ENCODE results near the gene TGDS. TPM values are rescaled to one million over a fixed set of nuclear protein-coding genes. Genes with fewer than 3 reads are reported as not detected.

Gene TGDS
- total RNA-seq, 2 experiments from 2014 or later: 23.4 to 24.2 TPM

GRCh38 chr13:94601446-94602431 is 5.8 kb upstream of the TGDS start, which contains the start of gene GPR180:
GPR180 (plus strand) TSS chr13:94601857; CDS start chr13:94601928, 71 bp downstream.
- DNase-seq (peak; percentile 95), ATAC-seq (peak; percentile 100)
- Mint-ChIP-seq H3K4me3 (peak within 1 kb of the TSS; percentile 89), H3K27me3 (no peaks in the 10 kb centered on the region), H3K4me1 (peaks cover 31% of the 10 kb centered on the region), H3K27ac (peak within 1 kb of the TSS; percentile 77), H3K9me3 (ENCODE audit: low read depth) (peaks cover 4% of the 10 kb centered on the region), H3K36me3 (ENCODE audit: low read depth) (peaks cover 18% of the 10 kb centered on the region)
- CTCF ChIA-PET: interaction anchor here (2.0 to 5.8 kb wide), 2 partner anchors 15 to 19 kb away, joined by 6 to 48 read pairs; no protein-coding TSS in a partner anchor
- intact Hi-C loops (cut with DNase I, micrococcal nuclease): loop anchor here (1.0 to 10.0 kb wide), 7 partner anchors 52 to 1076 kb away; partner anchors contain the start of genes DNAJC3 (in 2 of the 2) and ABCC4 (in 1 of the 2)
- POLR2A ChIA-PET: interaction anchor here (0.6 kb wide), 1 partner anchor 15 kb away, joined by 3 read pairs; no protein-coding TSS in a partner anchor

GRCh38 chr13:94599877-94600276 is 3.9 kb upstream of the TGDS start:
- Mint-ChIP-seq H3K4me3 (no peak overlapping the region), H3K27ac (no peak overlapping the region), H3K27me3 (no peaks in the 10 kb centered on the region), H3K36me3 (ENCODE audit: low read depth) (peaks cover 13% of the 10 kb centered on the region), H3K9me3 (ENCODE audit: low read depth) (peaks cover 4% of the 10 kb centered on the region), H3K4me1 (peaks cover 28% of the 10 kb centered on the region)
- ATAC-seq: no peak
- CTCF ChIA-PET: interaction anchor here (0.6 kb wide), 1 partner anchor 14 kb away, joined by 4 read pairs; no protein-coding TSS in a partner anchor
- intact Hi-C loops (cut with DNase I, micrococcal nuclease): loop anchor here (2.0 to 10.0 kb wide), 5 partner anchors 183 to 1077 kb away; partner anchors contain the start of genes DNAJC3 (in 2 of the 2) and ABCC4 (in 1 of the 2)
- DNase-seq: no peak
- POLR2A ChIA-PET: interaction anchor here (0.6 kb wide), 1 partner anchor 51 kb away, joined by 3 read pairs; no protein-coding TSS in a partner anchor

DNA sequence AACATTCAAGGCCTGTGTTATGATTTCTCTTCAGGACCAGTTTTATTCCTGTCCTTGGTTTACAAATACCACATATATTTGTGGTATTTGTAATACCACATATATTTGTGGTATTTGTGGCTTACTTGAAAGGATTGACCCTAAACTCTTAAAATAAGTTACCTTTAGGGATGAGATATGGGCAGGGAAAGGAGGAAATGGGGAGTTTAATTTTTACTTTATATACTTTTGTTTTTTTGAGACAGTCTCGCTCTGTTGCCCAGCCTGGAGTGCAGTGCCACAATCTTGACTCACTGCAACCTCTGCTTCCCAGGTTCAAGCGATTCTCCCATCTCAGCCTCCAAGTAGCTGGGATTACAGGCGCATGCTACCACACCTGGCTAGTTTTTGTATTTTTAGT is 2.3 kb upstream of the TGDS start:
- Mint-ChIP-seq H3K4me1 (peaks cover 38% of the 10 kb centered on the region), H3K36me3 (ENCODE audit: low read depth) (peaks cover 22% of the 10 kb centered on the region), H3K9me3 (ENCODE audit: low read depth) (peaks cover 4% of the 10 kb centered on the region), H3K27me3 (no peaks in the 10 kb centered on the region), H3K27ac (no peak overlapping the region), H3K4me3 (no peak overlapping the region)
- no peak for DNase-seq
- ATAC-seq: no peak
- POLR2A ChIA-PET: no interaction called here
- intact Hi-C loops (cut with DNase I, micrococcal nuclease): no loop called here
- CTCF ChIA-PET: no interaction called here

DNA sequence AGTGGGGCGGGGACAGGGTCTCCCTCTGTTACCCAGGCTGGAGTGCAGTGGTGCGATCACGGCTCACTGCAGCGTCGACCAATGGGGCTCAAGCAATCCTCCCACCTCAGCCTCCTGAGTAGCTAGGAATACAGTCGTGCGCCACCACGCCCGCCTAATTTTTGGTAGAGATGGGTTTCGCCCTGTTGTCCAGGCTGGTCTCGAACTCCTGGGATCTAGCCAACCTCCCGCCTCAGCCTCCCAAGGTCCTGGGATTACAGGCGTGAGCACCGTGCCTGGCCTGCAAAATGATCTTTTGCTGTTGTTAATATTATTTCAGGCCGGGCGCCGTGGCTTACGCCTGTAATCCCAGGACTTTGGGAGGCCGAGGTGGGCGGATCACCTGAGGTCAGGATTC is 621 bp upstream of the TGDS start:
- peaks cover 27% of the 10 kb centered on the region for H3K36me3 Mint-ChIP-seq (ENCODE audit: low read depth)
- ChIA-PET POLR2A (interaction anchor here (0.9 to 1.1 kb wide), 2 partner anchors 47 to 178 kb away, joined by 4 to 8 read pairs; no protein-coding TSS in a partner anchor), CTCF (interaction anchor here (0.7 to 1.2 kb wide), 6 partner anchors 19 to 162 kb away, joined by 3 to 6 read pairs (median 4); no protein-coding TSS in a partner anchor)
- peak; percentile 19 for DNase-seq
- no peak for ATAC-seq
- H3K4me3 Mint-ChIP-seq: peak overlapping the region; percentile 88
- intact Hi-C loops (cut with DNase I, micrococcal nuclease): loop anchor here (1.0 kb wide), 1 partner anchor 47 kb away; no protein-coding TSS in a partner anchor
- H3K9me3 Mint-ChIP-seq (ENCODE audit: low read depth): peaks cover 4% of the 10 kb centered on the region
- peaks cover 38% of the 10 kb centered on the region for H3K4me1 Mint-ChIP-seq
- peak overlapping the region; percentile 96 for H3K27ac Mint-ChIP-seq
- H3K27me3 Mint-ChIP-seq: no peaks in the 10 kb centered on the region

- H3K9me3 Mint-ChIP-seq (ENCODE audit: low read depth): no peaks in the 10 kb centered on the region
- DNase-seq (peak; percentile 51), ATAC-seq (peak; percentile 63)
- H3K4me3 Mint-ChIP-seq: peak overlapping the region; percentile 88
- H3K27ac Mint-ChIP-seq: peak overlapping the region; percentile 96
- H3K36me3 Mint-ChIP-seq (ENCODE audit: low read depth): peaks cover 30% of the 10 kb centered on the region
- no peaks in the 10 kb centered on the region for H3K27me3 Mint-ChIP-seq
- CTCF ChIA-PET: interaction anchor here (0.7 to 1.2 kb wide), 7 partner anchors 21 to 163 kb away, joined by 3 to 6 read pairs (median 4); no protein-coding TSS in a partner anchor
- intact Hi-C loops (cut with DNase I, micrococcal nuclease): no loop called here
- peaks cover 40% of the 10 kb centered on the region for H3K4me1 Mint-ChIP-seq
- POLR2A ChIA-PET: interaction anchor here (0.6 to 1.1 kb wide), 3 partner anchors 9 to 177 kb away, joined by 4 to 9 read pairs (median 8); no protein-coding TSS in a partner anchor
Measured at GRCh38 chr13:94595001-94595949, 677 bp downstream of the TGDS start.

DNA sequence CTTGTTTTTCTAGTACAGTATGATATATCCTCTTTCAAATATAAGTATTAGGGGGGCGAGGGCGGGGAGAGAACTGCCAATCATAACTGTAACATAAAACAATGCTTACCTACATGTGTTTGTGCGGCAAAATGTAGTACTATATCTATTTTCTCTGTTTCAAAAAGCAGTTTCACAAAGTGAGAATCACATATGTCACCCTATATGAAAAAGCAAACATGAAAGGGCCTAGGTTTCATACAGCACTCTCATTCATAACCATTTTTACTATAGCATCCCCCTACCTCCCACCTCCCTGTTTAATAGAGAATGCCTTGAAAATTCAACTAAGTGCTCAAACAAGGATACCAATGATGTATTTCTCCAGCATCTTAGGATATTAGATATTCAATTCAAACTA is 5.2 kb downstream of the TGDS start:
- intact Hi-C loops (cut with DNase I, micrococcal nuclease): no loop called here
- POLR2A ChIA-PET: no interaction called here
- no peak overlapping the region for H3K4me3 Mint-ChIP-seq

GRCh38 chr13:94588541-94588940 is 7.4 kb downstream of the TGDS start:
- H3K4me1 Mint-ChIP-seq: peaks cover 41% of the 10 kb centered on the region
- no peaks in the 10 kb centered on the region for H3K9me3 Mint-ChIP-seq (ENCODE audit: low read depth)
- intact Hi-C loops (cut with DNase I, micrococcal nuclease): no loop called here
- ATAC-seq (no peak), DNase-seq (no peak)
- POLR2A ChIA-PET: no interaction called here
- no peak overlapping the region for H3K27ac Mint-ChIP-seq
- CTCF ChIA-PET: interaction anchor here (0.6 to 0.7 kb wide), 2 partner anchors 46 to 363 kb away, joined by 4 read pairs; no protein-coding TSS in a partner anchor
- H3K27me3 Mint-ChIP-seq: no peaks in the 10 kb centered on the region
- peaks cover 50% of the 10 kb centered on the region for H3K36me3 Mint-ChIP-seq (ENCODE audit: low read depth)
- no peak overlapping the region for H3K4me3 Mint-ChIP-seq

More for the DNA sequence above, 5.2 kb downstream of the TGDS start:
- CTCF ChIA-PET: interaction anchor here (2.2 kb wide), 1 partner anchor 27 kb away, joined by 6 read pairs; no protein-coding TSS in a partner anchor
- peaks cover 51% of the 10 kb centered on the region for H3K36me3 Mint-ChIP-seq (ENCODE audit: low read depth)
- peaks cover 50% of the 10 kb centered on the region for H3K4me1 Mint-ChIP-seq
- DNase-seq: peak; percentile 17
- H3K27ac Mint-ChIP-seq: no peak overlapping the region
- ATAC-seq: peak; percentile 57
- H3K9me3 Mint-ChIP-seq (ENCODE audit: low read depth): no peaks in the 10 kb centered on the region
- H3K27me3 Mint-ChIP-seq: no peaks in the 10 kb centered on the region

- Mint-ChIP-seq H3K4me3 (no peak overlapping the region), H3K9me3 (ENCODE audit: low read depth) (no peaks in the 10 kb centered on the region), H3K4me1 (peaks cover 33% of the 10 kb centered on the region), H3K27me3 (no peaks in the 10 kb centered on the region), H3K27ac (no peak overlapping the region), H3K36me3 (ENCODE audit: low read depth) (peaks cover 56% of the 10 kb centered on the region)
- ATAC-seq (no peak), DNase-seq (no peak)
- intact Hi-C loops (cut with DNase I, micrococcal nuclease): no loop called here
- CTCF ChIA-PET: interaction anchor here (0.6 to 1.6 kb wide), 4 partner anchors 14 to 290 kb away, joined by 3 to 4 read pairs (median 3); no protein-coding TSS in a partner anchor
- POLR2A ChIA-PET: no interaction called here
Measured at GRCh38 chr13:94586371-94586770, 9.6 kb downstream of the TGDS start.

DNA sequence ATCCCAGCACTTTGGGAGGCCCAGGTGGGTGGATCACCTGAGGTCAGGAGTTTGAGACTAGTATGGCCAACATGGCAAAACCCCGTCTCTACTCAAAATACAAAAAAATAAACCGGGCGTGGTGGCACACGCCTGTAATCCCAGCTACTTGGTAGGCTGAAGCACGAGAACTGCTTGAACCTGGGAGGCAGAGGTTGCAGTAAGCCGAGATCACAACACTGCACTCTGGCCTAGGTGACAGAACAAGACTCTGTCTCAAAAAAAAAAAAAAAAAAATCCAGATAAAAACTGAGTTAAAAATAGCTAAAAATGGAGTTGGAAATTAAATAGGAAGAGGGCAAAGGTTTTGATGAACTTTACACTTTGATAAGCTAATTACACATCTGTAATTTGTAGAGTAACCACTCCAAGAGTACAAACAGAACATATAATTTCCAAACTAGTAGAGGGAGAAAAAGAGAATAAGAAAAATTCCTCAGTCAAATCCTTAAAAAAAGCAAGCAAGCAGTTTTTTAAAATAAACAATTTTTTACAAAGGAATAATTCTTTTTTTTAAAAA is 10.3 kb downstream of the TGDS start:
- CTCF ChIA-PET: interaction anchor here (0.7 kb wide), 2 partner anchors 14 to 32 kb away, joined by 3 to 4 read pairs; no protein-coding TSS in a partner anchor
- no peak overlapping the region for H3K27ac Mint-ChIP-seq
- DNase-seq (no peak), ATAC-seq (no peak)
- H3K4me3 Mint-ChIP-seq: no peak overlapping the region
- POLR2A ChIA-PET: no interaction called here
- no peaks in the 10 kb centered on the region for H3K27me3 Mint-ChIP-seq
- peaks cover 53% of the 10 kb centered on the region for H3K36me3 Mint-ChIP-seq (ENCODE audit: low read depth)
- no peaks in the 10 kb centered on the region for H3K9me3 Mint-ChIP-seq (ENCODE audit: low read depth)
- intact Hi-C loops (cut with DNase I, micrococcal nuclease): no loop called here
- H3K4me1 Mint-ChIP-seq: peaks cover 26% of the 10 kb centered on the region

GRCh38 chr13:94583926-94584325 is 12.0 kb downstream of the TGDS start:
- intact Hi-C loops (cut with DNase I, micrococcal nuclease): no loop called here
- Mint-ChIP-seq H3K4me3 (no peak overlapping the region), H3K9me3 (ENCODE audit: low read depth) (no peaks in the 10 kb centered on the region), H3K4me1 (peaks cover 16% of the 10 kb centered on the region), H3K27me3 (no peaks in the 10 kb centered on the region), H3K27ac (no peak overlapping the region), H3K36me3 (ENCODE audit: low read depth) (peaks cover 52% of the 10 kb centered on the region)
- CTCF ChIA-PET: no interaction called here
- DNase-seq (no peak), ATAC-seq (no peak)
- POLR2A ChIA-PET: no interaction called here
